ENCODE measurements around the gene PALLD.

The PALLD gene

DNA sequence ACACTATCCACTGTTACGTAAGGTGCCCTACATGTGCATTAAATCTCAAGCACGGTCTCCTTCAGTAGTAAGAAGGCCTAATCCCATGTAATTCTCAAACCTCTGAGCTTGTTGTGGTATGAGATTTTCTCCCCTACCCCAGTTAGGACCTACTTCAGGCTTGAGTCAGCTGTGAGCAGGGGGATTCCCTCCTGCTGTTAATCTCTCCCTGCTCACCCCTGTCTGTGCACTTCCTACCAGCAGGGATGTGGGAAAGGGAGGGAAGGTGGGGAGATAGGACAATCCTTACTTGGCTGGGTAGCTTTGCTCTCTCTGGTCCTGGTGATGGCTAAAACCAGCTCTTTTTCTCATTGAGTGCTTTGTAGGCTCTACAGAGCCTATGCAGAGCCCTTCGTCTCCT lies 60.8 kb downstream of the PALLD start:
- TF ChIP-seq, protein P1, sequence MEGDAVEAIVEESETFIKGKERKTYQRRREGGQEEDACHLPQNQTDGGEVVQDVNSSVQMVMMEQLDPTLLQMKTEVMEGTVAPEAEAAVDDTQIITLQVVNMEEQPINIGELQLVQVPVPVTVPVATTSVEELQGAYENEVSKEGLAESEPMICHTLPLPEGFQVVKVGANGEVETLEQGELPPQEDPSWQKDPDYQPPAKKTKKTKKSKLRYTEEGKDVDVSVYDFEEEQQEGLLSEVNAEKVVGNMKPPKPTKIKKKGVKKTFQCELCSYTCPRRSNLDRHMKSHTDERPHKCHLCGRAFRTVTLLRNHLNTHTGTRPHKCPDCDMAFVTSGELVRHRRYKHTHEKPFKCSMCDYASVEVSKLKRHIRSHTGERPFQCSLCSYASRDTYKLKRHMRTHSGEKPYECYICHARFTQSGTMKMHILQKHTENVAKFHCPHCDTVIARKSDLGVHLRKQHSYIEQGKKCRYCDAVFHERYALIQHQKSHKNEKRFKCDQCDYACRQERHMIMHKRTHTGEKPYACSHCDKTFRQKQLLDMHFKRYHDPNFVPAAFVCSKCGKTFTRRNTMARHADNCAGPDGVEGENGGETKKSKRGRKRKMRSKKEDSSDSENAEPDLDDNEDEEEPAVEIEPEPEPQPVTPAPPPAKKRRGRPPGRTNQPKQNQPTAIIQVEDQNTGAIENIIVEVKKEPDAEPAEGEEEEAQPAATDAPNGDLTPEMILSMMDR (conservative IDR thresholded peaks at IDR 0.05; ENCODE audit: low read length) = no peak
- H3K4me3 ChIP-seq (ENCODE audit: low read length) = no peak overlapping the region
- no peak for DNase-seq (ENCODE audit: low read depth)

DNA sequence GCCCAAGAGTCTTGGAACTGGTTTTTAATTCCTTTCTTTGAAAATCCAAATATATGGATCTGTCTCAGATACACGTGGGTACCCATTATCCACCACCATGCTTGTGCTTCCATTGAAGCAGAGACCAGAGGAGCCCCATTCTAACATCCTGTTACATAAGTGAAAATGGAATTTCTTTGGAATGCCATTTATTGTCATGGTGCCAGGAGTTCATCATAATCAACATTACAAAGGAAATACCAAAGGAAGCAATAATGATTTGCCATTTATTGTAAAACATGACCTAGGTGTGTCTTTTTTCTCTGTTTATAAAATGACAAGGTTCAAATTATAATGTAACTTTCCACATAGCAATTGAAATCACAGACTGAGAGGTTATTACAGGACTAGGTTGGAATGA lies 61.7 kb downstream of the PALLD start:
- no peak overlapping the region for H3K4me3 ChIP-seq (ENCODE audit: low read length)
- peak; percentile 68 for DNase-seq (ENCODE audit: low read depth)
- TF ChIP-seq, protein P1 (conservative IDR thresholded peaks at IDR 0.05; ENCODE audit: low read length) = no peak

- TF ChIP-seq, protein P1 (conservative IDR thresholded peaks at IDR 0.05; ENCODE audit: low read length) = no peak
- peak; percentile 46 for DNase-seq (ENCODE audit: low read depth)
- H3K4me3 ChIP-seq (ENCODE audit: low read length) = no peak overlapping the region
Observed at GRCh38 chr4:168560184-168561180, 63.6 kb downstream of the PALLD start.

GRCh38 chr4:168562041-168562571 lies 65.3 kb downstream of the PALLD start:
- DNase-seq (ENCODE audit: low read depth) = peak; percentile 17
- TF ChIP-seq, protein P1 (conservative IDR thresholded peaks at IDR 0.05; ENCODE audit: low read length) = no peak
- H3K4me3 ChIP-seq (ENCODE audit: low read length) = no peak overlapping the region

DNA sequence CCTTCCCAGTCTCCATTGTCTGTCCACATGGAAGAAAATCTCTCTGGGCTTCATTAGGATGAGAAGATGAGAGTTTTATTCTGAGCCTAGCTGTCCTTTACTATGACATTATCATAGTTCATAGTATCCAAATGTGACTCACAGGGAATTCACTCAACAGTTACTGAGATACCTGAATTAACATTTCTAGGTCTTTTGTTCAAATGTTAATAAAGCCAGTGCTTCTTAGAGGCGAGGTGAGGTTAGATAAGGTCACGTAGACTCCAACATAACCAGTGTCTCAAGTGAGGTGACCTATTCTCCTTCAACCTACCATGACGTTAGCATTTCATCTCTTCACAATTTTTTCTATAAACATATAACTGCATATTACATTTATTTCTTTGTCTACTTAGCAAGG lies 67.2 kb downstream of the PALLD start:
- no peak overlapping the region for H3K4me3 ChIP-seq (ENCODE audit: low read length)
- TF ChIP-seq, protein P1 (conservative IDR thresholded peaks at IDR 0.05; ENCODE audit: low read length) = no peak
- no peak for DNase-seq (ENCODE audit: low read depth)

DNA sequence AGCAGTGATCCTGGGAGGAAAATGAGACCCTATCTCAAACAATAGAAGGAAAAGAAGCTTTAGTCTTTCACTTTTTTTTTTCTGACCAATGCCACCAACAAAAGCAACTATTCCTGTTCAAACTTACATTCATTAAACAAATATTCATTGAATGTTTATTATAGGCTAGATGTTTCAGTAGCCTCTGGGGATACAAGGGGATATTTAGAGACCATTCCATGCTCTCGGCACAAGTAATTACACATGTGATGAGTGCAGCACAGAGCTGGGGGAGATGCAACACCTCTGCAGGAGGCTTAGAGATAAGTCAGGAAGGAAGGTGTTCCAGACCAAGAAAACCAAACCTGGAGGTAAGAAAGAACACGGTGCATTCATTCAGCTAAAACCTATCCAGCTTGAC lies 68.3 kb downstream of the PALLD start:
- DNase-seq (ENCODE audit: low read depth) = no peak
- TF ChIP-seq, protein P1 (conservative IDR thresholded peaks at IDR 0.05; ENCODE audit: low read length) = no peak
- H3K4me3 ChIP-seq (ENCODE audit: low read length) = no peak overlapping the region

DNA sequence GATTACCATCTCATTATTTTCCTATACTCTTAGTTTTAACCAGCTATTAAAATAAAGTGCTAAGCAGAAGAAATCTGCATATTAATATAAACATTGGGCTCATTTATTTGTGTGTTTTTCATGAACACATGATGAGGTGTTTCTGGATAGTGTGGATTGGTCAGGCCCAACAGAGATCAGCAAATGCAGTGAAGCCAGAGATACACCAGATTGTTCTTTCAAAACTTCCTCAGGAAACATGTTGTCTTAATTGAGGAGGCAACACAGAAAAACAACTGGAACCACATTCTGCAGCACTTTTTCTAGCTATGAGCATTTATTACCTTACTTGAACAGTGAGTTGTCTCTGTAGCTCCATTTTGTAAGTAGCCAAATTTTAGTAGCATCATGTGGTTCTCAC lies 69.9 kb downstream of the PALLD start:
- H3K4me3 ChIP-seq (ENCODE audit: low read length) = no peak overlapping the region
- TF ChIP-seq, protein P1 (conservative IDR thresholded peaks at IDR 0.05; ENCODE audit: low read length) = no peak
- DNase-seq (ENCODE audit: low read depth) = no peak

Measured in AG10803 (cell line).